ENCODE measurements around the gene TMEM196.

TMEM196 gene

GRCh38 chr7:19772841-19773760 lies at the start of gene TMEM196:
TMEM196 (minus strand) TSS chr7:19773617; CDS start chr7:19772696, 921 bp downstream.
- no peak for FAIRE-seq
- DNase-seq (ENCODE audit: extremely low spot score, insufficient read length, low read depth) = no peak

GRCh38 chr7:19816128-19816527 lies 42.7 kb upstream of the TMEM196 start:
- no peak for DNase-seq (ENCODE audit: extremely low spot score, insufficient read length, low read depth)
- no peak for FAIRE-seq

- FAIRE-seq = no peak
- no peak for DNase-seq (ENCODE audit: extremely low spot score, insufficient read length, low read depth)
These were observed 42.1 kb upstream of the TMEM196 start for GRCh38 chr7:19815546-19815945.

- DNase-seq (ENCODE audit: extremely low spot score, insufficient read length, low read depth) = no peak
- no peak for FAIRE-seq
These were observed 41.4 kb upstream of the TMEM196 start for GRCh38 chr7:19814776-19815175.

GRCh38 chr7:19811386-19811785 lies 38.0 kb upstream of the TMEM196 start:
- DNase-seq (ENCODE audit: extremely low spot score, insufficient read length, low read depth) (no peak), FAIRE-seq (no peak)

GRCh38 chr7:19798986-19799385 lies 25.6 kb upstream of the TMEM196 start:
- FAIRE-seq (no peak), DNase-seq (ENCODE audit: extremely low spot score, insufficient read length, low read depth) (no peak)

GRCh38 chr7:19783541-19783940 lies 10.1 kb upstream of the TMEM196 start:
- DNase-seq (ENCODE audit: extremely low spot score, insufficient read length, low read depth) = no peak
- no peak for FAIRE-seq

- FAIRE-seq = no peak
- DNase-seq (ENCODE audit: extremely low spot score, insufficient read length, low read depth) = no peak
These were observed 3.6 kb upstream of the TMEM196 start for GRCh38 chr7:19776981-19777380.

GRCh38 chr7:19775578-19775977 lies 2.2 kb upstream of the TMEM196 start:
- FAIRE-seq (no peak), DNase-seq (ENCODE audit: extremely low spot score, insufficient read length, low read depth) (no peak)

GRCh38 chr7:19772306-19772705 lies 1.1 kb downstream of the TMEM196 start:
- no peak for DNase-seq (ENCODE audit: extremely low spot score, insufficient read length, low read depth)
- FAIRE-seq = no peak

- FAIRE-seq = no peak
- no peak for DNase-seq (ENCODE audit: extremely low spot score, insufficient read length, low read depth)
These were observed 10.8 kb downstream of the TMEM196 start for GRCh38 chr7:19762631-19763030.

GRCh38 chr7:19754521-19755116 lies 18.8 kb downstream of the TMEM196 start:
- DNase-seq (ENCODE audit: extremely low spot score, insufficient read length, low read depth) (no peak), FAIRE-seq (peak; percentile 83)

- FAIRE-seq = no peak
- DNase-seq (ENCODE audit: extremely low spot score, insufficient read length, low read depth) = no peak
These were observed 21.4 kb downstream of the TMEM196 start for GRCh38 chr7:19752020-19752419.

- FAIRE-seq (no peak), DNase-seq (ENCODE audit: extremely low spot score, insufficient read length, low read depth) (no peak)
These were observed 23.8 kb downstream of the TMEM196 start for GRCh38 chr7:19749658-19750057.

- DNase-seq (ENCODE audit: extremely low spot score, insufficient read length, low read depth) (peak; percentile 12), FAIRE-seq (peak; percentile 80)
These were observed 25.6 kb downstream of the TMEM196 start for GRCh38 chr7:19747740-19748339.

- FAIRE-seq (no peak), DNase-seq (ENCODE audit: extremely low spot score, insufficient read length, low read depth) (no peak)
These were observed 29.3 kb downstream of the TMEM196 start for GRCh38 chr7:19744075-19744474.

GRCh38 chr7:19728716-19729115 lies 44.7 kb downstream of the TMEM196 start:
- no peak for FAIRE-seq
- DNase-seq (ENCODE audit: extremely low spot score, insufficient read length, low read depth) = no peak

- FAIRE-seq (no peak), DNase-seq (ENCODE audit: extremely low spot score, insufficient read length, low read depth) (no peak)
These were observed 47.6 kb downstream of the TMEM196 start for GRCh38 chr7:19725770-19726169.

- DNase-seq (ENCODE audit: extremely low spot score, insufficient read length, low read depth) (no peak), FAIRE-seq (no peak)
These were observed 57.9 kb downstream of the TMEM196 start for GRCh38 chr7:19715499-19715898.

GRCh38 chr7:19713676-19714075 lies 59.7 kb downstream of the TMEM196 start:
- FAIRE-seq (peak; percentile 64), DNase-seq (ENCODE audit: extremely low spot score, insufficient read length, low read depth) (no peak)

- no peak for FAIRE-seq
- DNase-seq (ENCODE audit: extremely low spot score, insufficient read length, low read depth) = no peak
These were observed 64.2 kb downstream of the TMEM196 start for GRCh38 chr7:19709249-19709578.
